ENCODE results near the gene PRKAR1A.

DNA sequence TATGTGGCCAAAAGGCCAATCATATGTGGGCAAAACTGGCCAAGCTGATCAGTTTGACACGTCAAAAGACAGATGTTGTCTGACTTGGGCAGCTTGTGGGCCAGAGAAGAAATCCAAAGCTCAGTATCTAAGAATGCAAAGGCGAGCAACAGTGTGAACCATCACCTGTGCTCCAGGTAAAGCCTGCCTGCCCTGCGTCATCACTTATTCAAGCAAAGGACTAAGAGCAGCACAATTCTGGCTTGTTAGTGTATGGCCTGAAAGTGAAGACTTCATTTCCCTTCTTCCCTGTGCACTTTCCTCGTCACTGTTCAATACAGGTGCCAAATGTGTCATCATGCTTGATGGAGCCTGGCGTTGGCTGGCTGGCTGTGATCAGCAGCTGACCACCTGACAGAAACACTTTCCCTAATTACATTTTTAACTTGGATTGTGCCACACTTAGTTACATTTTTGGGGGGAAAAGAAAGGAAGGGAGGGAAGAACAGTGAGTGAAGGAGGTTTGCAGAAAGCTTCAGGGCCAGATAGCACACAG lies 84.2 kb downstream of the PRKAR1A start:
- no peak for TF ChIP-seq POLR2A (IDR thresholded peaks at IDR 0.05)
- TF ChIP-seq, protein P1, sequence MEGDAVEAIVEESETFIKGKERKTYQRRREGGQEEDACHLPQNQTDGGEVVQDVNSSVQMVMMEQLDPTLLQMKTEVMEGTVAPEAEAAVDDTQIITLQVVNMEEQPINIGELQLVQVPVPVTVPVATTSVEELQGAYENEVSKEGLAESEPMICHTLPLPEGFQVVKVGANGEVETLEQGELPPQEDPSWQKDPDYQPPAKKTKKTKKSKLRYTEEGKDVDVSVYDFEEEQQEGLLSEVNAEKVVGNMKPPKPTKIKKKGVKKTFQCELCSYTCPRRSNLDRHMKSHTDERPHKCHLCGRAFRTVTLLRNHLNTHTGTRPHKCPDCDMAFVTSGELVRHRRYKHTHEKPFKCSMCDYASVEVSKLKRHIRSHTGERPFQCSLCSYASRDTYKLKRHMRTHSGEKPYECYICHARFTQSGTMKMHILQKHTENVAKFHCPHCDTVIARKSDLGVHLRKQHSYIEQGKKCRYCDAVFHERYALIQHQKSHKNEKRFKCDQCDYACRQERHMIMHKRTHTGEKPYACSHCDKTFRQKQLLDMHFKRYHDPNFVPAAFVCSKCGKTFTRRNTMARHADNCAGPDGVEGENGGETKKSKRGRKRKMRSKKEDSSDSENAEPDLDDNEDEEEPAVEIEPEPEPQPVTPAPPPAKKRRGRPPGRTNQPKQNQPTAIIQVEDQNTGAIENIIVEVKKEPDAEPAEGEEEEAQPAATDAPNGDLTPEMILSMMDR (IDR thresholded peaks at IDR 0.05): no peak
